Measurements from ENCODE around the gene MAP3K1.

- no peak for TF ChIP-seq CTCF (IDR thresholded peaks at IDR 0.05)
- TF ChIP-seq POLR2A (IDR thresholded peaks at IDR 0.05): no peak
These were observed 7.6 kb downstream of the MAP3K1 start for GRCh38 chr5:56822981-56823380.
